GM12864 (cell line): ENCODE measurements around the gene EPOP.
A peak's percentile ranks its signal among the peaks of the same experiment; 100 is the strongest.

Source experiments
- DNase-seq: peaks from one replicate; pipeline ENCODE4 v3.0.0-alpha.2; 2011; ENCODE audit warnings: low read depth
- H3K4me3 ChIP-seq: 2 replicates; pipeline ENCODE4 v1.5.1; 2011; ENCODE audit warnings: mild to moderate bottlenecking, low read depth, low read length, control low read depth
- CTCF ChIP-seq: IDR thresholded peaks from 2 replicates; pipeline ENCODE4 v1.5.1; 2011; ENCODE audit warnings: low read depth, mild to moderate bottlenecking, moderate library complexity, low read length, control low read depth, inconsistent platforms; ENCODE audit errors: missing control alignments

The EPOP gene

GRCh38 chr17:38663964-38664644 is 10.7 kb downstream of the EPOP start:
- no peak for DNase-seq
- no peak overlapping the region for H3K4me3 ChIP-seq
- no peak for TF ChIP-seq CTCF

- no peak for DNase-seq
- no peak overlapping the region for H3K4me3 ChIP-seq
- peak; percentile 93 for TF ChIP-seq CTCF
Measured at GRCh38 chr17:38663125-38663751, 11.5 kb downstream of the EPOP start.

GRCh38 chr17:38660097-38661025 is 14.4 kb downstream of the EPOP start:
- no peak for DNase-seq

GRCh38 chr17:38659415-38659814 is 15.3 kb downstream of the EPOP start:
- TF ChIP-seq CTCF = no peak
- no peak overlapping the region for H3K4me3 ChIP-seq
- no peak for DNase-seq

More at GRCh38 chr17:38660097-38661025, 14.4 kb downstream of the EPOP start:
- no peak for TF ChIP-seq CTCF
- no peak overlapping the region for H3K4me3 ChIP-seq

- no peak for TF ChIP-seq CTCF
- H3K4me3 ChIP-seq = no peak overlapping the region
Measured at GRCh38 chr17:38658741-38659345, 15.9 kb downstream of the EPOP start.

GRCh38 chr17:38657824-38658740 is 16.7 kb downstream of the EPOP start:
- no peak overlapping the region for H3K4me3 ChIP-seq
- no peak for TF ChIP-seq CTCF
- no peak for DNase-seq

More at GRCh38 chr17:38658741-38659345, 15.9 kb downstream of the EPOP start:
- DNase-seq = no peak
